Esophagus muscularis mucosa (tissue), 4 donors: ENCODE data around the gene SEL1L. TPM values are rescaled to one million over a fixed set of nuclear protein-coding genes. Genes with fewer than 3 reads are reported as not detected.

Experiments used
- DNase-seq: peaks from one replicate; pipeline ENCODE4 v3.0.0-alpha.2; 2017; ENCODE audit errors: extremely low spot score
- H3K27ac ChIP-seq, 4 donors: fragments of 200-600 bp; sonication (generic); replicated peaks in 1 of 4; 1 replicate in 3 of 4; 2 replicates in 1 of 4; pipeline ENCODE4 v1.5.1; 2016 to 2019; ENCODE audit warnings: mild to moderate bottlenecking in 1 of 4
- H3K27me3 ChIP-seq, 4 donors: fragments of 200-600 bp; sonication (generic); one replicate each; pipeline versions ENCODE4 v1.5.1 to v1.6.0; 2016 to 2019
- H3K36me3 ChIP-seq, 4 donors: fragments of 200-600 bp; sonication (generic); one replicate each; pipeline ENCODE4 v1.5.1; 2016 to 2019
- H3K4me1 ChIP-seq, 4 donors: fragments of 200-600 bp; sonication (generic); one replicate each; pipeline ENCODE4 v1.5.1; 2016 to 2019
- H3K4me3 ChIP-seq, 4 donors: fragments of 200-600 bp; sonication (generic); 1 replicate in 2 of 4; 2 replicates in 2 of 4; pipeline ENCODE4 v1.5.1; 2016 to 2019; ENCODE audit warnings: mild to moderate bottlenecking in 4 of 4, moderate library complexity in 1 of 4
- H3K9me3 ChIP-seq, 4 donors: fragments of 200-600 bp; sonication (generic); 1 replicate in 3 of 4; 2 replicates in 1 of 4; pipeline ENCODE4 v1.5.1; 2016 to 2019
- EP300 ChIP-seq: sonication (generic); formaldehyde crosslinking; IDR thresholded peaks from one replicate; pipeline ENCODE4 v1.6.1; 2017; ENCODE audit warnings: antibody characterized with exemption
- POLR2A ChIP-seq: fragments of 450-650 bp; IDR thresholded peaks from one replicate; pipeline ENCODE4 v1.6.1; 2017; ENCODE audit warnings: antibody characterized with exemption, moderate library complexity, mild to moderate bottlenecking, low read depth
- POLR2AphosphoS5 ChIP-seq, 2 donors: sonication (generic); formaldehyde crosslinking; IDR thresholded peaks; one replicate each; pipeline ENCODE4 v1.6.1; 2017; ENCODE audit warnings: antibody characterized with exemption in 2 of 2
- WGBS: methylation state at CpG from one replicate; pipeline ENCODE4 v1.1.5; 2018; 5-methylcytosine and 5-hydroxymethylcytosine counted together
- intact Hi-C: fragments of 100-400 bp; cut with DNase I; formaldehyde crosslinking; loops from one replicate; pipeline ENCODE4 v1.15.1; 2023
- total RNA-seq, 4 donors: library from RNA; depleted of rRNA; stranded (reverse); fragments of >200 nt; gene quantifications; one replicate each; pipeline versions ENCODE4 v1.1.0 to v1.2.1, GENCODE V29; 2016
- TF ChIP-seq, protein P1 (sequence below), 3 experiments: fragments of 200-600 bp in 2 of 3; fragments of 450-650 bp in 1 of 3; sonication (generic) in 2 of 3; IDR thresholded peaks; one replicate each; pipeline ENCODE4 v1.5.1; 2017 to 2019; ENCODE audit warnings: antibody characterized with exemption in 3 of 3, mild to moderate bottlenecking in 2 of 3, moderate library complexity in 1 of 3

Gene SEL1L
- total RNA-seq, 4 donors from 2014 or later: 54.2 to 64.2 (median 55.6) TPM

DNA sequence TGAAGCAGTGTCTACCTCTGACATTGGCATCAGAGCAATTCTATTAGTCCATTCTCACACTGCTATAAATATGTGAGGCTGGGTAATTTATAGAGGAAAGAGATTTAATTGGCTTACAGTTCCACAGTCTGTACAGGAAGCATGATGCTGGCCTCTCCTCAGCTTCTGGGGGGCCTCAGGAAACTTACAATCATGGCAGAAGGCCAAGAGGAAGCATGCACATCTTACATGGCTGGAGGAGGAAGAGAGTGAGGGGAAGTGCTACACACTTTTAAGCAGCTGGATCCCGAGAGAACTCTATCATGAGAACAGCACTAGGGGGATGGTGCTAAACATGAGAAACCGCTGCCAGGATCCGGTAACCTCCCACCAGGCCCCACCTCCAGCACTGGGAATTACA is 25.7 kb upstream of the SEL1L start:
- 40% methylated on average over 3 of the region's 3 CpGs for WGBS
- Histone ChIP-seq H3K4me3 (no peak overlapping the region), H3K27me3 (no peaks in the 10 kb centered on the region), H3K36me3 (no peaks in the 10 kb centered on the region), H3K9me3 (no peaks in the 10 kb centered on the region), H3K27ac (no peak overlapping the region), H3K4me1 (no peaks in the 10 kb centered on the region)
- TF ChIP-seq POLR2AphosphoS5 (IDR thresholded peaks at IDR 0.05): no peak
- no peak for TF ChIP-seq EP300
- TF ChIP-seq POLR2A: no peak
- TF ChIP-seq, protein P1, sequence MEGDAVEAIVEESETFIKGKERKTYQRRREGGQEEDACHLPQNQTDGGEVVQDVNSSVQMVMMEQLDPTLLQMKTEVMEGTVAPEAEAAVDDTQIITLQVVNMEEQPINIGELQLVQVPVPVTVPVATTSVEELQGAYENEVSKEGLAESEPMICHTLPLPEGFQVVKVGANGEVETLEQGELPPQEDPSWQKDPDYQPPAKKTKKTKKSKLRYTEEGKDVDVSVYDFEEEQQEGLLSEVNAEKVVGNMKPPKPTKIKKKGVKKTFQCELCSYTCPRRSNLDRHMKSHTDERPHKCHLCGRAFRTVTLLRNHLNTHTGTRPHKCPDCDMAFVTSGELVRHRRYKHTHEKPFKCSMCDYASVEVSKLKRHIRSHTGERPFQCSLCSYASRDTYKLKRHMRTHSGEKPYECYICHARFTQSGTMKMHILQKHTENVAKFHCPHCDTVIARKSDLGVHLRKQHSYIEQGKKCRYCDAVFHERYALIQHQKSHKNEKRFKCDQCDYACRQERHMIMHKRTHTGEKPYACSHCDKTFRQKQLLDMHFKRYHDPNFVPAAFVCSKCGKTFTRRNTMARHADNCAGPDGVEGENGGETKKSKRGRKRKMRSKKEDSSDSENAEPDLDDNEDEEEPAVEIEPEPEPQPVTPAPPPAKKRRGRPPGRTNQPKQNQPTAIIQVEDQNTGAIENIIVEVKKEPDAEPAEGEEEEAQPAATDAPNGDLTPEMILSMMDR (IDR thresholded peaks at IDR 0.05): no peak
- intact Hi-C loops: no loop called here
- no peak for DNase-seq

DNA sequence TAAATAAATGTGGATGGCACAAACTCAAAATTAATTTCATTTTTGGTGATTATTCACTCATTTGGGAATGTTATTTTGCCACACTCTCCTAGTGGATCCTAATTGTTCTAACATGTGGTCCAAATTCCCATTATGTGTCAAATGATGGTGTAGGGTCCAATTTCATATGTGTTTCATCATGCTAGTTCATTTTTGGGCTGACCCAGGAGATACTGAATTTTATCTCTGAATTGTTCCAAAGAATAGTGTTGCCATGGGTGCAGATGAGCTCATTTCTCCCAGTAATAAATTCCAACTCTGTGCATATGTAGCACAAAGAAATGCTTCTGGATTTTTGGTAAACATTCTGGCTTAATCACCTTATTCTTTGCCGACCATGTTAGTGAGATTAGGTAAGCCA is 23.5 kb upstream of the SEL1L start:
- H3K27me3 ChIP-seq: no peaks in the 10 kb centered on the region
- no peaks in the 10 kb centered on the region for H3K9me3 ChIP-seq
- H3K27ac ChIP-seq: no peak overlapping the region
- H3K4me3 ChIP-seq: no peak overlapping the region
- TF ChIP-seq, protein P1 (IDR thresholded peaks at IDR 0.05): no peak
- TF ChIP-seq POLR2A: no peak
- no peak for TF ChIP-seq EP300
- no peak for TF ChIP-seq POLR2AphosphoS5 (IDR thresholded peaks at IDR 0.05)
- H3K36me3 ChIP-seq: no peaks in the 10 kb centered on the region
- 67% methylated on average over 1 of the region's 1 CpG for WGBS
- intact Hi-C loops: no loop called here
- H3K4me1 ChIP-seq: no peaks in the 10 kb centered on the region
- DNase-seq: no peak

DNA sequence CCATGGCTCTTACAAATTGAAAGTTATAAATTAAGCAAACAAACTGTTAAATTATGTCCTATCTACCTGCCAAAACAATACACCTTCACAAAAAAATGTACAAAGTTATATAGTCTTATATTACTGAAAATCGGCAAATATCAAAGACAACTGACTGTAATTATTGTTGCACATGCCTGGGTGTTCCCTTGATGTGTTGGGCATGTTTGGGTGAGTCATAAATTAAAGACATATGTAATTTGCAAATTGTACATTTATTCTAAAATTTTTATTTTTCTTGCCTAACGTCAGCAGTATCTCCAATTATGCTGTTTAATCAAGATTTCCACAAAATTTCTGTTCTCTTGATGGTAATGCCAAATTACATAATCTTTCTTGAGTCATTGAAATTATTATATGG is 22.0 kb upstream of the SEL1L start:
- H3K27ac ChIP-seq: no peak overlapping the region
- no peak overlapping the region for H3K4me3 ChIP-seq
- intact Hi-C loops: no loop called here
- no peaks in the 10 kb centered on the region for H3K4me1 ChIP-seq
- no peak for TF ChIP-seq POLR2A
- TF ChIP-seq EP300: no peak
- TF ChIP-seq, protein P1 (IDR thresholded peaks at IDR 0.05): no peak
- no peak for TF ChIP-seq POLR2AphosphoS5 (IDR thresholded peaks at IDR 0.05)
- DNase-seq: no peak
- H3K9me3 ChIP-seq: no peaks in the 10 kb centered on the region
- no peaks in the 10 kb centered on the region for H3K27me3 ChIP-seq
- 78% methylated on average over 2 of the region's 2 CpGs for WGBS
- H3K36me3 ChIP-seq: no peaks in the 10 kb centered on the region

DNA sequence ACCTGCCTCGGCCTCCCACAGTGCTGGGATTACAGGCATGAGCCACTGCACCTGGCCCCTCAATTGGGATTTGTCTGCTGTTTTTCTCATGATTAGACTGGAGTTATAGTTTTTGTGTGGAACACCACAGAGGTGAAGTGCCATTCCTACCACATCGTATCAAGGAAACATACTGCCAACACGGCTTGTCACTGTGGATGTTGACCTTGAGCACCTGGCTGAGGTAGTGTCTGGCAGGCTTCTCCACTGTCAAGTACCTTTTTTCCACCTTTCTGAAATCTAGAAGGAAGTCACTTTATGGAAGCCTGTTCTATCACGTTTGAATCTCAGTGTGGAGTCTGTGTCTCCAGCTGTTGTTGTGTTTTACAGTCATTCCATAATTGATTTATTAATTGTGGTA is 21.4 kb upstream of the SEL1L start:
- Histone ChIP-seq H3K9me3 (no peaks in the 10 kb centered on the region), H3K36me3 (no peaks in the 10 kb centered on the region), H3K27ac (no peak overlapping the region), H3K27me3 (no peaks in the 10 kb centered on the region), H3K4me3 (no peak overlapping the region), H3K4me1 (no peaks in the 10 kb centered on the region)
- intact Hi-C loops: no loop called here
- TF ChIP-seq EP300 (no peak), POLR2A (no peak), POLR2AphosphoS5 (IDR thresholded peaks at IDR 0.05) (no peak)
- TF ChIP-seq, protein P1 (IDR thresholded peaks at IDR 0.05): no peak
- no peak for DNase-seq
- 75% methylated on average over 4 of the region's 4 CpGs for WGBS

DNA sequence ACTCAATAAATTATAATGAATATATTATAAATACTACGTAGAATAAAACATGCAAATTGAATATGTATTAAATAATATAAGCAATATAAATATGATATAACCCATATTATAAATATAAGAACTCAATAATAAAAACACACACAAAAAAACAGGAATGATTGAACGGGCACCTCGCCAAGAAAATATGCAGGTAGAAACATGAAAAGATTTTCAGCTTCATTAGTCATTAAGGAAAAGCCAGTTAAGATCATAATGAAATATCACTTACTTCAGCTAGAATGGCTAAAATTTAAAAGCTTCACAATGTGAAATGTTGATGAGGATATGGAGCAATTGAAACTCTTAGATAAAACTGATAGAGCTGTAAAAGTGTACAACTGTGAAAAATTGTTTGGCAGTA is 17.8 kb upstream of the SEL1L start:
- WGBS: 80% methylated on average over 3 of the region's 3 CpGs
- Histone ChIP-seq H3K27ac (no peak overlapping the region), H3K27me3 (no peaks in the 10 kb centered on the region), H3K4me1 (no peaks in the 10 kb centered on the region), H3K9me3 (no peaks in the 10 kb centered on the region), H3K36me3 (no peaks in the 10 kb centered on the region), H3K4me3 (no peak overlapping the region)
- DNase-seq: no peak
- TF ChIP-seq POLR2A (no peak), POLR2AphosphoS5 (IDR thresholded peaks at IDR 0.05) (no peak), EP300 (no peak)
- TF ChIP-seq, protein P1 (IDR thresholded peaks at IDR 0.05): no peak
- intact Hi-C loops: no loop called here
